SU-DHL-6 (cell line): ENCODE results near the gene UBE2J2.

ENCODE experiments used
- CTCF ChIP-seq: fragments of 200-600 bp; sonication (generic); IDR thresholded peaks from one replicate; pipeline ENCODE4 v1.5.1; 2017; ENCODE audit warnings: antibody characterized with exemption, mild to moderate bottlenecking, low read length, moderate library complexity; ENCODE audit not compliant: insufficient read depth, poor library complexity, severe bottlenecking
- EZH2phosphoT487 ChIP-seq: fragments of 200-600 bp; sonication (generic), shearing (Covaris generic); conservative IDR thresholded peaks from 2 replicates; pipeline ENCODE4 v1.6.1; 2018; ENCODE audit warnings: mild to moderate bottlenecking, antibody characterized with exemption, low read length, moderate library complexity, mixed read lengths

GRCh38 chr1:1279028-1279427, 5.4 kb upstream of the UBE2J2 start:
- no peak for TF ChIP-seq CTCF
- no peak for TF ChIP-seq EZH2phosphoT487
